Liver (tissue), 9 donors: ENCODE measurements around the gene ADGRA1. TPM values are rescaled to one million over a fixed set of nuclear protein-coding genes. Genes with fewer than 3 reads are reported as not detected.

Source experiments
- DNase-seq: peaks from one replicate; pipeline ENCODE4 v3.0.0-alpha.2; 2017; ENCODE audit warnings: low spot score
- H3K27ac ChIP-seq, 2 donors: one replicate each; pipeline ENCODE4 v1.7.0; 2013; ENCODE audit warnings: inconsistent platforms in 2 of 2, low read length in 2 of 2, control low read depth in 1 of 2, low read depth in 1 of 2, mild to moderate bottlenecking in 1 of 2
- H3K27me3 ChIP-seq, 4 donors: one replicate each; pipeline versions ENCODE4 v1.6.1 to v1.7.0; 2013; ENCODE audit warnings: low read length in 3 of 4, inconsistent platforms in 1 of 4, mild to moderate bottlenecking in 1 of 4, moderate library complexity in 1 of 4; ENCODE audit not compliant: control insufficient read depth in 4 of 4, insufficient read depth in 4 of 4
- H3K36me3 ChIP-seq, 4 donors: one replicate each; pipeline versions ENCODE4 v1.6.1 to v1.7.0; 2013; ENCODE audit warnings: low read length in 3 of 4, mild to moderate bottlenecking in 3 of 4, low read depth in 1 of 4, moderate library complexity in 1 of 4; ENCODE audit not compliant: control insufficient read depth in 4 of 4, insufficient read depth in 3 of 4
- H3K4me1 ChIP-seq, 4 donors: one replicate each; pipeline versions ENCODE4 v1.6.1 to v1.7.0; 2013; ENCODE audit warnings: low read length in 3 of 4, mild to moderate bottlenecking in 3 of 4, moderate library complexity in 1 of 4; ENCODE audit not compliant: control insufficient read depth in 4 of 4, insufficient read depth in 4 of 4
- H3K4me3 ChIP-seq, 3 donors: one replicate each; pipeline versions ENCODE4 v1.6.1 to v1.7.0; 2013; ENCODE audit warnings: low read length in 3 of 3, control low read depth in 1 of 3, low read depth in 1 of 3, mild to moderate bottlenecking in 1 of 3
- H3K9ac ChIP-seq, 2 donors: one replicate each; pipeline ENCODE4 v1.7.0; 2013; ENCODE audit warnings: low read length in 2 of 2, mild to moderate bottlenecking in 2 of 2, moderate library complexity in 2 of 2, control low read depth in 1 of 2, low read depth in 1 of 2
- H3K9me3 ChIP-seq, 4 donors: one replicate each; pipeline versions ENCODE4 v1.6.1 to v1.7.0; 2013; ENCODE audit warnings: low read length in 3 of 4; ENCODE audit not compliant: control insufficient read depth in 4 of 4
- ATF3 ChIP-seq: IDR thresholded peaks from 2 replicates; pipeline ENCODE4 v1.6.1; 2016; ENCODE audit warnings: antibody characterized with exemption
- CTCF ChIP-seq: fragments of 150-350 bp; IDR thresholded peaks from 2 replicates; pipeline ENCODE4 v1.5.1; 2017; ENCODE audit warnings: improper control_type of control experiment, low read depth, low read length; ENCODE audit not compliant: missing input control
- EGR1 ChIP-seq, 2 donors: IDR thresholded peaks; 2 replicates each; pipeline ENCODE4 v1.6.1; 2016 to 2018; ENCODE audit warnings: antibody characterized with exemption in 2 of 2, low read depth in 2 of 2
- FOXA1 ChIP-seq: IDR thresholded peaks from 2 replicates; pipeline ENCODE4 v1.6.1; 2016; ENCODE audit warnings: antibody characterized with exemption
- FOXA2 ChIP-seq: IDR thresholded peaks from 2 replicates; pipeline ENCODE4 v1.6.1; 2016; ENCODE audit warnings: antibody characterized with exemption
- GABPA ChIP-seq, 2 donors: IDR thresholded peaks in 1 of 2; conservative IDR thresholded peaks in 1 of 2; 2 replicates each; pipeline ENCODE4 v1.6.1; 2016; ENCODE audit warnings: antibody characterized with exemption in 2 of 2, mild to moderate bottlenecking in 1 of 2, moderate library complexity in 1 of 2
- HNF4A ChIP-seq, 2 donors: conservative IDR thresholded peaks; 2 replicates each; pipeline ENCODE4 v1.6.1; 2016; ENCODE audit warnings: antibody characterized with exemption in 2 of 2, mild to moderate bottlenecking in 2 of 2
- HNF4G ChIP-seq: IDR thresholded peaks from 2 replicates; pipeline ENCODE4 v1.6.1; 2016; ENCODE audit warnings: antibody characterized with exemption
- JUND ChIP-seq, 2 donors: IDR thresholded peaks; 2 replicates each; pipeline ENCODE4 v1.6.1; 2016; ENCODE audit warnings: antibody characterized with exemption in 2 of 2
- MAX ChIP-seq: IDR thresholded peaks from 2 replicates; pipeline ENCODE4 v1.6.1; 2016; ENCODE audit warnings: antibody characterized with exemption
- NR2F2 ChIP-seq: IDR thresholded peaks from 2 replicates; pipeline ENCODE4 v1.6.1; 2016; ENCODE audit warnings: antibody characterized with exemption
- RAD21 ChIP-seq, 2 donors: IDR thresholded peaks; 2 replicates each; pipeline ENCODE4 v1.6.1; 2016; ENCODE audit warnings: antibody characterized with exemption in 2 of 2, mild to moderate bottlenecking in 2 of 2
- REST ChIP-seq: IDR thresholded peaks from 2 replicates; pipeline ENCODE4 v1.6.1; 2016; ENCODE audit warnings: antibody characterized with exemption, mild to moderate bottlenecking
- RXRA ChIP-seq, 2 donors: IDR thresholded peaks; 2 replicates each; pipeline ENCODE4 v1.6.1; 2017 to 2018; ENCODE audit warnings: antibody characterized with exemption in 2 of 2, mild to moderate bottlenecking in 1 of 2
- SP1 ChIP-seq: IDR thresholded peaks from 2 replicates; pipeline ENCODE4 v1.6.1; 2018; ENCODE audit warnings: antibody characterized with exemption, mild to moderate bottlenecking
- TAF1 ChIP-seq: conservative IDR thresholded peaks from 2 replicates; pipeline ENCODE4 v1.6.1; 2016; ENCODE audit warnings: antibody characterized with exemption, mild to moderate bottlenecking
- YY1 ChIP-seq: IDR thresholded peaks from 2 replicates; pipeline ENCODE4 v1.6.1; 2016; ENCODE audit warnings: antibody characterized with exemption, mild to moderate bottlenecking
- ZBTB33 ChIP-seq: IDR thresholded peaks from 2 replicates; pipeline ENCODE4 v1.6.1; 2016; ENCODE audit warnings: antibody characterized with exemption
- WGBS: extraction: QIAGEN DNeasy Blood & Tissue Kit; methylation state at CpG from one replicate; pipeline ENCODE4 v1.1.7; 2013; 5-methylcytosine and 5-hydroxymethylcytosine counted together
- polyA plus RNA-seq, 2 donors: library from polyadenylated mRNA; stranded (reverse) in 1 of 2; unstranded in 1 of 2; fragments of 200-250 nt in 1 of 2; fragments of >200 nt in 1 of 2; fragmentation: Nextera tagmentation in 1 of 2; extraction: Ambion mirVana in 1 of 2; gene quantifications; one replicate each; pipeline versions ENCODE4 v1.2.1 to v1.2.3, GENCODE V29; 2013 to 2015
- total RNA-seq, 2 donors: library from RNA; depleted of rRNA; stranded (reverse); fragments of >200 nt; gene quantifications; one replicate each; pipeline ENCODE4 v1.2.3, GENCODE V29; 2014
- donor health status: healthy.
- donor health status: healthy.
- donor health status: healthy.
- donor health status: healthy.
- donor health status: healthy.

Gene ADGRA1
- total and polyA plus RNA-seq, 4 donors, result 0.08 to 0.70 (median 0.12) TPM; not detected in 1

- TF ChIP-seq CTCF, result no peak
- H3K9me3 ChIP-seq, result no peaks in the 10 kb centered on the region
- H3K27ac ChIP-seq, result no peak overlapping the region
- no peaks in the 10 kb centered on the region for H3K27me3 ChIP-seq
- 51% methylated on average over 17 of the region's 17 CpGs for WGBS
- no peak overlapping the region for H3K4me3 ChIP-seq
- no peaks in the 10 kb centered on the region for H3K36me3 ChIP-seq
- no peaks in the 10 kb centered on the region for H3K4me1 ChIP-seq
- no peak overlapping the region for H3K9ac ChIP-seq
- DNase-seq, result no peak
These were observed 51.9 kb downstream of the ADGRA1 start for GRCh38 chr10:133139551-133140065.

GRCh38 chr10:133140417-133141143 is 52.9 kb downstream of the ADGRA1 start:
- WGBS, result 76% methylated on average over 26 of the region's 26 CpGs
- H3K27me3 ChIP-seq, result no peaks in the 10 kb centered on the region
- no peak for DNase-seq

More at GRCh38 chr10:133140417-133141143, 52.9 kb downstream of the ADGRA1 start:
- H3K9me3 ChIP-seq, result no peaks in the 10 kb centered on the region
- TF ChIP-seq MAX, result no peak
- no peak for TF ChIP-seq TAF1
- TF ChIP-seq ZBTB33, result no peak
- no peak for TF ChIP-seq YY1
- no peak for TF ChIP-seq REST
- TF ChIP-seq ATF3, result no peak
- no peak for TF ChIP-seq FOXA2
- no peak for TF ChIP-seq CTCF
- TF ChIP-seq HNF4A (conservative IDR thresholded peaks at IDR 0.05), result no peak
- TF ChIP-seq JUND (IDR thresholded peaks at IDR 0.05), result no peak
- no peak for TF ChIP-seq FOXA1
- TF ChIP-seq SP1, result no peak
- no peak for TF ChIP-seq NR2F2
- TF ChIP-seq EGR1 (IDR thresholded peaks at IDR 0.05; ENCODE audit: low read depth in 2 of 2), result no peak
- TF ChIP-seq RAD21 (IDR thresholded peaks at IDR 0.05), result no peak
- TF ChIP-seq GABPA (IDR thresholded peaks at IDR 0.05 in 1 of 2, conservative IDR thresholded peaks at IDR 0.05 in 1 of 2), result no peak
- no peak for TF ChIP-seq HNF4G
- no peak for TF ChIP-seq RXRA (IDR thresholded peaks at IDR 0.05)
- no peak overlapping the region for H3K27ac ChIP-seq
- no peaks in the 10 kb centered on the region for H3K36me3 ChIP-seq
- no peak overlapping the region for H3K9ac ChIP-seq
- H3K4me3 ChIP-seq, result no peak overlapping the region
- H3K4me1 ChIP-seq, result no peaks in the 10 kb centered on the region
